HTERT RPE-1 (cell line): ENCODE data around the gene STOX2.

Source experiments
- in situ Hi-C: fragments of 300-500 bp; cut with MboI; formaldehyde crosslinking; loops from 4 replicates; pipeline ENCODE4 v1.14.3; 2020; ENCODE audit warnings: low sequenced_read_pairs

The STOX2 gene

GRCh38 chr4:183888564-183888963 is 16.5 kb upstream of the STOX2 start:
- in situ Hi-C loops, result no loop called here

- in situ Hi-C loops, result no loop called here
Measured at GRCh38 chr4:183889190-183889589, 15.9 kb upstream of the STOX2 start.

GRCh38 chr4:183897193-183897592 is 7.9 kb upstream of the STOX2 start:
- in situ Hi-C loops, result no loop called here

- in situ Hi-C loops, result no loop called here
Measured at GRCh38 chr4:183898456-183898855, 6.7 kb upstream of the STOX2 start.

- in situ Hi-C loops, result no loop called here
Measured at GRCh38 chr4:183903021-183903760, 1.9 kb upstream of the STOX2 start.

GRCh38 chr4:183905593-183906488 is 734 bp downstream of the STOX2 start:
- in situ Hi-C loops, result no loop called here

GRCh38 chr4:183906489-183906738 is 1.3 kb downstream of the STOX2 start:
- in situ Hi-C loops, result no loop called here

GRCh38 chr4:183906739-183907651 is 1.9 kb downstream of the STOX2 start:
- in situ Hi-C loops, result no loop called here

- in situ Hi-C loops, result no loop called here
Measured at GRCh38 chr4:183907871-183908683, 3.0 kb downstream of the STOX2 start.

- in situ Hi-C loops, result no loop called here
Measured at GRCh38 chr4:183909187-183909586, 4.1 kb downstream of the STOX2 start.

- in situ Hi-C loops, result no loop called here
Measured at GRCh38 chr4:183909801-183910200, 4.7 kb downstream of the STOX2 start.

- in situ Hi-C loops, result no loop called here
Measured at GRCh38 chr4:183912585-183912984, 7.5 kb downstream of the STOX2 start.

- in situ Hi-C loops, result no loop called here
Measured at GRCh38 chr4:183915976-183916375, 10.9 kb downstream of the STOX2 start.

- in situ Hi-C loops, result no loop called here
Measured at GRCh38 chr4:183918696-183919095, 13.6 kb downstream of the STOX2 start.

GRCh38 chr4:183919141-183919540 is 14.0 kb downstream of the STOX2 start:
- in situ Hi-C loops, result no loop called here

GRCh38 chr4:183920512-183920911 is 15.4 kb downstream of the STOX2 start:
- in situ Hi-C loops, result no loop called here

- in situ Hi-C loops, result no loop called here
Measured at GRCh38 chr4:183921335-183921734, 16.2 kb downstream of the STOX2 start.

GRCh38 chr4:183924362-183925044 is 19.4 kb downstream of the STOX2 start:
- in situ Hi-C loops, result no loop called here

- in situ Hi-C loops, result no loop called here
Measured at GRCh38 chr4:183926950-183927349, 21.8 kb downstream of the STOX2 start.

- in situ Hi-C loops, result no loop called here
Measured at GRCh38 chr4:183932576-183932975, 27.5 kb downstream of the STOX2 start.
